BJ (cell line): ENCODE measurements around the gene AKAP6. TPM values are rescaled to one million over a fixed set of nuclear protein-coding genes. Genes with fewer than 3 reads are reported as not detected.

Experiments used
- CTCF ChIA-PET: fragments of 350-600 bp; formaldehyde crosslinking; extraction: SDS; loops from one replicate; lab custom pipeline; 2021; ENCODE audit warnings: antibody characterized with exemption, inconsistent platforms; lab: Yijun Ruan, JAX
- POLR2A ChIA-PET: fragments of 300-600 bp; sonication (Branson Sonifier 250); formaldehyde crosslinking; extraction: SDS; loops from one replicate; lab custom pipeline; 2021; ENCODE audit warnings: antibody characterized with exemption; lab: Charles Lee
- DNase-seq: peaks from one replicate; pipeline ENCODE4 v3.0.0-alpha.2; 2011; ENCODE audit warnings: low read depth
- H3K27me3 ChIP-seq: 2 replicates; pipeline ENCODE4 v1.6.0; 2011; ENCODE audit warnings: low read length; ENCODE audit not compliant: control insufficient read depth, insufficient read depth
- H3K36me3 ChIP-seq: 2 replicates; pipeline ENCODE4 v1.5.1; 2011; ENCODE audit warnings: low read length; ENCODE audit not compliant: control insufficient read depth, insufficient read depth
- H3K4me3 ChIP-seq: 2 replicates; pipeline ENCODE4 v1.5.1; 2011; ENCODE audit warnings: low read depth, mild to moderate bottlenecking, control low read depth, low read length
- polyA plus RNA-seq: library from polyadenylated mRNA; depleted of rRNA; stranded (reverse); fragments of >200 nt; gene quantifications from 2 replicates; pipeline ENCODE4 v1.2.3, GENCODE V29; 2011
- TF ChIP-seq, protein P1 (sequence below): IDR thresholded peaks from 2 replicates; pipeline ENCODE4 v1.5.1; 2011; ENCODE audit warnings: low read depth, mild to moderate bottlenecking, control low read depth, inconsistent platforms, low read length, moderate library complexity; ENCODE audit not compliant: insufficient read depth

Gene AKAP6
- polyA plus RNA-seq, 1 experiment: 18.5 TPM

DNA sequence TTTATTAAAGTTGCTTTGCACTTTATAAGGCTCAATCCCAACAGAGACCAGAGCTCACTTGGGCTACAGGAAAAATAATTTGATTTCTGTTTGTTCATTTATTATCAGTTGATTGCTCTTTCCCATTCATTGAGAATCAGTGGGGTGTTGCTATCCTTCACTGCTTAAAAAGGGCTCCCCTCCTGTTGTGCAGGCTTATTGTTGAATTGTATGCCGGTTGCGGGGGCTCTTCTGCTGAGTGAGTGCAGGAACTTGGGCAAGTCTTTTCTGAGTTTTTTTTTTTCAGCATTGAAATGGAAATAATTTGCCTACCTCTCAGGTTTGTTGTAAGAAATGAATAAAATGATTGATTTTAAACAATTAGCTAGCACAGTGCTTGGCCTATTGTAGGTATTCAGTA is 32.6 kb downstream of the AKAP6 start:
- no peak for DNase-seq
- peaks cover 1% of the 10 kb centered on the region; the same call in 1 of the 2 replicates for H3K27me3 ChIP-seq
- TF ChIP-seq, protein P1, sequence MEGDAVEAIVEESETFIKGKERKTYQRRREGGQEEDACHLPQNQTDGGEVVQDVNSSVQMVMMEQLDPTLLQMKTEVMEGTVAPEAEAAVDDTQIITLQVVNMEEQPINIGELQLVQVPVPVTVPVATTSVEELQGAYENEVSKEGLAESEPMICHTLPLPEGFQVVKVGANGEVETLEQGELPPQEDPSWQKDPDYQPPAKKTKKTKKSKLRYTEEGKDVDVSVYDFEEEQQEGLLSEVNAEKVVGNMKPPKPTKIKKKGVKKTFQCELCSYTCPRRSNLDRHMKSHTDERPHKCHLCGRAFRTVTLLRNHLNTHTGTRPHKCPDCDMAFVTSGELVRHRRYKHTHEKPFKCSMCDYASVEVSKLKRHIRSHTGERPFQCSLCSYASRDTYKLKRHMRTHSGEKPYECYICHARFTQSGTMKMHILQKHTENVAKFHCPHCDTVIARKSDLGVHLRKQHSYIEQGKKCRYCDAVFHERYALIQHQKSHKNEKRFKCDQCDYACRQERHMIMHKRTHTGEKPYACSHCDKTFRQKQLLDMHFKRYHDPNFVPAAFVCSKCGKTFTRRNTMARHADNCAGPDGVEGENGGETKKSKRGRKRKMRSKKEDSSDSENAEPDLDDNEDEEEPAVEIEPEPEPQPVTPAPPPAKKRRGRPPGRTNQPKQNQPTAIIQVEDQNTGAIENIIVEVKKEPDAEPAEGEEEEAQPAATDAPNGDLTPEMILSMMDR: no peak
- POLR2A ChIA-PET: no interaction called here
- H3K36me3 ChIP-seq: no peaks in the 10 kb centered on the region
- H3K4me3 ChIP-seq: no peak overlapping the region
- CTCF ChIA-PET: interaction anchor here (1.2 kb wide), 2 partner anchors 17 to 22 kb away, joined by 3 to 5 read pairs; no protein-coding TSS in a partner anchor

DNA sequence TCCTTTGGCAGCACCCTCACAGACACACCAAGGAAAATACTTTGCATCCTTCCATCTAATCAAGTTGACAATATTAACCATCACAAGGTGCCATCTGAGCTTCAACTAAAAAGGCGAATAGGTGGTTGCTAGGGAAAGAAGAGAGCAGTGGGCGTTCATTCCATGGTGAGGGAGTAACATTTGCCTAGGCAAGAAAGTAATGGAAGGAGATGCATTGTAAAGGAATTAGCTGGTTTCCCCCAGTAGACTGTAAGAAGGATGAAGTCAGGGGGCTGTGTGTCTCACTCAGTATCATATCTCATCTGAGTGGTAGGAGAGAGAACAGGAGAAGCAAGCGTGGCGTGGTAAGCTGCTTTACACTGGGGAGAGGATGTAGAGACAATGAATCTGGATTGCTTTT is 34.7 kb downstream of the AKAP6 start:
- Histone ChIP-seq H3K4me3 (no peak overlapping the region), H3K27me3 (peaks cover 1% of the 10 kb centered on the region; the same call in 1 of the 2 replicates), H3K36me3 (no peaks in the 10 kb centered on the region)
- CTCF ChIA-PET: interaction anchor here (1.4 to 1.7 kb wide), 3 partner anchors 16 to 19 kb away, joined by 4 to 5 read pairs (median 4); no protein-coding TSS in a partner anchor
- TF ChIP-seq, protein P1: no peak
- POLR2A ChIA-PET: no interaction called here
- DNase-seq: no peak

DNA sequence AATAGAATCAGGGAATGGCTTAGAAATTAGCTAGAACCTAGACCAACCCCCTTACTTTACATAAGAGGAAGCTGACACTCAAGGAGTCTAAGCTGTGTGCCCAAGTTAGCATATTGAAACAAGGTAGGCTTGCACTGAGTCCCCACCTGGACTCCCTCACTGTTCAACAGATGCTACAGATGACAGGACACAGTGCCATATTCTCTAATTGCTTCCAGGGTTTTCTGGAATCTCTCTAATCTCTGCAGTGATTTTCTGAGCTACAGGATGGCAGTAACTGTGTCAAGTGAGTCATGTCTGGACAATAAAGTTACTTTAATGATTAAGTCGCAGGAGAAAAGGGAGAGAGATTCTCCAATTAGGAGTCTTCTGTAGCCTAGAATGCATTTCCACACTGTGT is 35.8 kb downstream of the AKAP6 start:
- H3K4me3 ChIP-seq: no peak overlapping the region
- POLR2A ChIA-PET: no interaction called here
- CTCF ChIA-PET: interaction anchor here (1.0 to 1.7 kb wide), 3 partner anchors 12 to 18 kb away, joined by 4 read pairs; no protein-coding TSS in a partner anchor
- H3K27me3 ChIP-seq: peaks cover 1% of the 10 kb centered on the region; the same call in 1 of the 2 replicates
- TF ChIP-seq, protein P1: no peak
- DNase-seq: no peak
- no peaks in the 10 kb centered on the region for H3K36me3 ChIP-seq

DNA sequence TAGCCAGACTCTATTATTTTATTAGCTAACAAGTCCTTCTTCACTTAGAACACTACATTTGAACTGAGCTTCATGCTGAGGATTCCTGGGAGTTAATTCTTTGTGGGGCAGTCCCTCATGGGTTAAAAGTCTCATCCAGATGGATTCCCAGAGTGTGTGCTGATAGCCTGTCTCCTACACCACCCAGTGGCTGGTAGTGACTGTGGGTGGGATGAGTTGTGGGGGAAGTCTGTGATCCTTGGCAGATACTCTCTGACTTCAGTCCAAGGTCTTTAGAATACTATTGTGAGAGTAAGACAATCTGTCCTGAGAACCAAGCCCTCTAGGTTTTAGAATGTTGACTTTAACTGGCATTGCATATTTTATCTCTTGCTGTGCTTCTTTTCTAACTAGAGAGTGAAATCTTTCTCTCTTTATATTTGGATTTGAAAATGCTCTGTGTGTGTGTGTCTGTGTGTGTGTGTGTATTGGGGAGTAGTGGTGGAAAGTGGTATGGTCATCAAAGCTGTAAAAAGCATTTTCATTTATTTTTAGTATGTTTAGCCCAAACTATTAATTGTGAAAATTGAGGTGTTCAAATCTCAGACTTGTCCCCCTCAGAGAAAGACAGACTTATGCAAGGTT is 37.3 kb downstream of the AKAP6 start:
- Histone ChIP-seq H3K27me3 (peaks cover 1% of the 10 kb centered on the region; the same call in 1 of the 2 replicates), H3K36me3 (no peaks in the 10 kb centered on the region), H3K4me3 (no peak overlapping the region)
- DNase-seq: no peak
- POLR2A ChIA-PET: no interaction called here
- CTCF ChIA-PET: interaction anchor here (1.1 to 1.2 kb wide), 2 partner anchors 37 to 63 kb away, joined by 3 to 5 read pairs; no protein-coding TSS in a partner anchor
- TF ChIP-seq, protein P1: peak; percentile 16; the same call in 1 of the 2 replicates

DNA sequence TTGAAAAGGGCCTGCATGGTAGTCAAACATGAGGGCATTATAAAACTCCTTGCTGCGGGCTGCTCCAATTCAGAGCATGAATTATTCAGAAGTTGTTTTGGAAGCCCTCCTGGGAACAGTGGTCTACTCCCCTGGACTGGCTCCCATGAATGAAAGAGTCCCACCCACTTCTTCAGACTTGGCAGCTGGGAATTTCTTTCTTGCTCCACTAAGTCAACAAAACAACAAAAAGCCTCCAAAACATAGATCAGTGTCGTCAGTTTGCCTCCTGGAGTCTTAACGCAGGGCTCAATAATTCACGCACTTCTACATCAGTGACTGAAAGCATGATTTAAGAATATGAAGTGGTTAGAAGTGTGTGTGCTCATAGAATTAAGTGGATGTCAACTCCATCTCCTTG is 37.9 kb downstream of the AKAP6 start:
- no peaks in the 10 kb centered on the region for H3K36me3 ChIP-seq
- DNase-seq: no peak
- ChIA-PET CTCF (interaction anchor here (1.1 to 1.3 kb wide), 4 partner anchors 10 to 113 kb away, joined by 3 to 5 read pairs (median 4); no protein-coding TSS in a partner anchor), POLR2A (no interaction called here)
- peaks cover 1% of the 10 kb centered on the region; the same call in 1 of the 2 replicates for H3K27me3 ChIP-seq
- H3K4me3 ChIP-seq: no peak overlapping the region
- TF ChIP-seq, protein P1: no peak
